A673 (cell line): ENCODE results near the gene CPED1. TPM values are rescaled to one million over a fixed set of nuclear protein-coding genes. Genes with fewer than 3 reads are reported as not detected.

ENCODE experiments used
- BruUV-seq: library from RNA; stranded (reverse); fragments of 400-500 nt; replicated peaks from 2 replicates; lab custom pipeline; 2021; lab: Mats Ljungman, UMichigan
- CTCF ChIA-PET: fragments of 300-600 bp; sonication (Branson Sonifier 250); formaldehyde crosslinking; loops from one replicate; lab custom pipeline; 2022; ENCODE audit warnings: antibody characterized with exemption; lab: Charles Lee
- POLR2A ChIA-PET: fragments of 300-600 bp; sonication (Branson Sonifier 250); formaldehyde crosslinking; loops from one replicate; lab custom pipeline; 2022; ENCODE audit warnings: antibody characterized with exemption; ENCODE audit not compliant: low non-redundant PET; lab: Charles Lee
- DNase-seq: peaks from one replicate; pipeline ENCODE4 v3.0.0-alpha.2; 2015; ENCODE audit warnings: low spot score
- H3K27ac ChIP-seq: fragments of 200-600 bp; sonication (generic); 2 replicates; pipeline ENCODE4 v1.5.1; 2016; ENCODE audit warnings: mixed run types, low read depth, mild to moderate bottlenecking, mixed read lengths, antibody characterized with exemption, low read length; ENCODE audit not compliant: poor library complexity, severe bottlenecking
- H3K27me3 ChIP-seq: fragments of 200-600 bp; sonication (generic); replicated peaks from 2 replicates; pipeline ENCODE4 v1.6.1; 2017; ENCODE audit warnings: mixed run types, low read depth, mild to moderate bottlenecking, mixed read lengths, antibody characterized with exemption, low read length; ENCODE audit not compliant: insufficient read depth, poor library complexity
- H3K36me3 ChIP-seq: fragments of 200-600 bp; sonication (generic); 2 replicates; pipeline ENCODE4 v1.6.1; 2016; ENCODE audit warnings: mixed run types, mild to moderate bottlenecking, mixed read lengths, antibody characterized with exemption, low read length; ENCODE audit not compliant: insufficient read depth, poor library complexity, severe bottlenecking
- H3K4me1 ChIP-seq: fragments of 200-600 bp; sonication (generic); 2 replicates; pipeline ENCODE4 v1.6.1; 2017; ENCODE audit warnings: mixed run types, mild to moderate bottlenecking, mixed read lengths, antibody characterized with exemption, low read length; ENCODE audit not compliant: insufficient read depth, poor library complexity, severe bottlenecking
- H3K4me3 ChIP-seq: fragments of 200-600 bp; sonication (generic); 2 replicates; pipeline ENCODE4 v1.5.1; 2016; ENCODE audit warnings: low read depth, mixed run types, mild to moderate bottlenecking, mixed read lengths, low read length; ENCODE audit not compliant: poor library complexity, severe bottlenecking
- H3K9me3 ChIP-seq: fragments of 200-600 bp; sonication (generic); 2 replicates; pipeline ENCODE4 v1.6.1; 2016; ENCODE audit warnings: mixed run types, low read depth, mild to moderate bottlenecking, mixed read lengths, antibody characterized with exemption, low read length; ENCODE audit not compliant: poor library complexity, severe bottlenecking
- EZH2 ChIP-seq: fragments of 200-600 bp; sonication (generic); IDR thresholded peaks from 2 replicates; pipeline ENCODE4 v1.6.1; 2017; ENCODE audit warnings: borderline replicate concordance, low read depth, mild to moderate bottlenecking, mixed read lengths, antibody characterized with exemption, low read length; ENCODE audit not compliant: poor library complexity, severe bottlenecking
- intact Hi-C: fragments of 100-400 bp; cut with micrococcal nuclease; formaldehyde crosslinking; loops from one replicate; pipeline ENCODE4 v1.10.0; 2022; ENCODE audit not compliant: unreplicated experiment
- total RNA-seq: library from RNA; stranded (reverse); gene quantifications from 2 replicates; pipeline ENCODE4 v1.2.3, GENCODE V29; 2021
- TF ChIP-seq, protein P1 (sequence below): fragments of 300-800, 200-600 bp; sonication (generic); conservative IDR thresholded peaks from 2 replicates; pipeline ENCODE4 v1.5.1; 2017; ENCODE audit warnings: low read depth, mild to moderate bottlenecking, antibody characterized with exemption, low read length, moderate library complexity, mixed read lengths

Gene CPED1
- total RNA-seq, 1 experiment from 2014 or later, result 0.15 TPM

DNA sequence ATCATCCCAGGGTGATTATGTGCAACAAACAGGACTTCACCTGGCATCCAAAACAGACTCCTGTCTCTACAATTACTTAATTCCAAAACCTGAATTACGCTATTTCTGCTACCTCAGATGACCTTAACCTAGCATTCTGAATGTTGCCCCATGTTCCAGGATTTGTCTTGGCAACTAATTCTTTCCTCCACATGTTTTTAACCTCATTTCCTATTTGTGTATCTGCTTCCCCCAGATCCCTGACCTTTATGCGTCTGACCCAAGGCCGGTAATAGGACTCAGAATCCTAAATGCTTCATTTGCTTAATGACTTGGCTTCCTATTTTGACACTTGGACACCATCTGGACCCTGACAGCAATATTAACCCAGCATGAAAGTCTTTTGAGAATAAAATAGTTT, 46.7 kb upstream of the CPED1 start:
- BruUV-seq, result no TSS peak
- intact Hi-C loops, result loop anchor here (2.0 to 5.0 kb wide), 2 partner anchors 137 to 150 kb away; no protein-coding TSS in a partner anchor
- no peak overlapping the region for H3K27ac ChIP-seq
- ChIA-PET CTCF (interaction anchor here (0.7 kb wide), 1 partner anchor 149 kb away, joined by 3 read pairs; no protein-coding TSS in a partner anchor), POLR2A (interaction anchor here (0.6 kb wide), 1 partner anchor 629 kb away, joined by 4 read pairs; no protein-coding TSS in a partner anchor)
- no peak for DNase-seq
- H3K4me1 ChIP-seq, result no peaks in the 10 kb centered on the region
- no peak overlapping the region for H3K4me3 ChIP-seq
- no peaks in the 10 kb centered on the region for H3K9me3 ChIP-seq
- TF ChIP-seq, protein P1, sequence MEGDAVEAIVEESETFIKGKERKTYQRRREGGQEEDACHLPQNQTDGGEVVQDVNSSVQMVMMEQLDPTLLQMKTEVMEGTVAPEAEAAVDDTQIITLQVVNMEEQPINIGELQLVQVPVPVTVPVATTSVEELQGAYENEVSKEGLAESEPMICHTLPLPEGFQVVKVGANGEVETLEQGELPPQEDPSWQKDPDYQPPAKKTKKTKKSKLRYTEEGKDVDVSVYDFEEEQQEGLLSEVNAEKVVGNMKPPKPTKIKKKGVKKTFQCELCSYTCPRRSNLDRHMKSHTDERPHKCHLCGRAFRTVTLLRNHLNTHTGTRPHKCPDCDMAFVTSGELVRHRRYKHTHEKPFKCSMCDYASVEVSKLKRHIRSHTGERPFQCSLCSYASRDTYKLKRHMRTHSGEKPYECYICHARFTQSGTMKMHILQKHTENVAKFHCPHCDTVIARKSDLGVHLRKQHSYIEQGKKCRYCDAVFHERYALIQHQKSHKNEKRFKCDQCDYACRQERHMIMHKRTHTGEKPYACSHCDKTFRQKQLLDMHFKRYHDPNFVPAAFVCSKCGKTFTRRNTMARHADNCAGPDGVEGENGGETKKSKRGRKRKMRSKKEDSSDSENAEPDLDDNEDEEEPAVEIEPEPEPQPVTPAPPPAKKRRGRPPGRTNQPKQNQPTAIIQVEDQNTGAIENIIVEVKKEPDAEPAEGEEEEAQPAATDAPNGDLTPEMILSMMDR, result no peak
- no peak for TF ChIP-seq EZH2
- H3K36me3 ChIP-seq, result no peaks in the 10 kb centered on the region
- no peaks in the 10 kb centered on the region for H3K27me3 ChIP-seq

DNA sequence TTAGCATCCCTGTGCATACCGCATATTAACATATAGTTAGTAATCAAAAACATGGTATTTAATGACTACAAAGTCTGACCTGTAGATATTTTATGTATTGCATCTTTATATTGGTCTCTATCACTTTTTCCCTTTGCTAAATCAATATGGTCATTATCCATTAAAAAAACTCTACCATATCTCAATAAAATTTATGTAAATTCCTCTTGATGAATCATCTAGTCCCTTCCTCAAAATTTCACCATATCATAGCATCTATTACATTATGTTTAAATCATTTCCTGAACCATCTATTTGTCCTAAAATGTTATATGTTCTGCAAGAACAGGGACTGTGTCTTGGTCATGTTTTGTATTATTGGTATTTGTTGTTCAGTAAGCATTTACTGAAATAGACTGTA, 45.6 kb upstream of the CPED1 start:
- ChIA-PET POLR2A (no interaction called here), CTCF (interaction anchor here (0.7 kb wide), 1 partner anchor 151 kb away, joined by 3 read pairs; no protein-coding TSS in a partner anchor)
- Histone ChIP-seq H3K27me3 (no peaks in the 10 kb centered on the region), H3K4me3 (no peak overlapping the region), H3K27ac (no peak overlapping the region), H3K9me3 (no peaks in the 10 kb centered on the region), H3K4me1 (no peaks in the 10 kb centered on the region), H3K36me3 (no peaks in the 10 kb centered on the region)
- no peak for TF ChIP-seq EZH2
- TF ChIP-seq, protein P1, result no peak
- intact Hi-C loops, result loop anchor here (5.0 kb wide), 1 partner anchor 151 kb away; no protein-coding TSS in a partner anchor
- no TSS peak for BruUV-seq
- no peak for DNase-seq

DNA sequence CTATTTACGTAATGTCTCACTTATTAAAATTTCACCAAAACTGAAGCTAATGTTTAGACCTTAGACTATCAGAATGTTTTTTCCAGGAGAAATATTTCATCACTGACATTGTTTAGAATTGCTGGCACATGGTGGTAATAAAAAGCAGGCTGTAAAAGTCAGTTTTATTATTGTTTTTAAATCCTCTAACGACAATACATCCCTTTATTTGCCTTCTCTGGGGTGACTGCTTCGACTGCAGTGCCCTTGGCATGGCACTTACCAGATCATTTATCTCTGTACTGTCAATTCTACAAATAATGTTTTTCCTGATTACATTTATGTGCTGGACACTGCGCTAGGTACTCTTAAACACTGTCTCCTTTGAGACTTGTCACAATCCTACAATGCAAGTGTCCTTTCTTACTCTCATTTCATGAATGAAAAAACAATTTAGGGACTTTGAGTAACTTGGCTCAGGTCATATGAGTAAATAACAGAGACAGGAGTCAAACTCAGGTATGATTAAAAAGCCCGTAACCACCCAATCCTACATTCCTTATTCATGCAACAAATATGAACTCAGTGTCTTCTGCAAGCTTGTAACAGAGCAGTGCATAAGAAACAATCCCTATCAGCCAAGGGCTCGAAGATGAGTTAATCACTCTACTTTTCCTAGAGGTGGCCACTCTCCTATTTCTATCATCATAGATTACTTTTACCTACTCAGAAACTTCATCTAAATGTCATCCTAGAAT, 43.5 kb upstream of the CPED1 start:
- H3K27me3 ChIP-seq, result no peaks in the 10 kb centered on the region
- intact Hi-C loops, result loop anchor here (5.0 kb wide), 1 partner anchor 153 kb away; no protein-coding TSS in a partner anchor
- CTCF ChIA-PET, result no interaction called here
- no TSS peak for BruUV-seq
- H3K4me1 ChIP-seq, result no peaks in the 10 kb centered on the region
- DNase-seq, result no peak
- no peaks in the 10 kb centered on the region for H3K9me3 ChIP-seq
- no peak for TF ChIP-seq EZH2
- TF ChIP-seq, protein P1, result no peak
- no peaks in the 10 kb centered on the region for H3K36me3 ChIP-seq
- POLR2A ChIA-PET, result no interaction called here
- no peak overlapping the region for H3K27ac ChIP-seq
- H3K4me3 ChIP-seq, result no peak overlapping the region
